Lower leg skin (tissue), 3 donors: ENCODE results near the gene VPS35L.

Experiments used
- POLR2A ChIP-seq, 2 donors: fragments of 450-650 bp; IDR thresholded peaks; one replicate each; pipeline ENCODE4 v1.6.1; 2016 to 2017; ENCODE audit warnings: antibody characterized with exemption in 2 of 2, mild to moderate bottlenecking in 1 of 2, moderate library complexity in 1 of 2
- TF ChIP-seq, protein P1 (sequence below), 3 donors: fragments of 450-650 bp; IDR thresholded peaks; one replicate each; pipeline ENCODE4 v1.5.1; 2016; ENCODE audit warnings: antibody characterized with exemption in 3 of 3, mild to moderate bottlenecking in 3 of 3, moderate library complexity in 2 of 3

DNA sequence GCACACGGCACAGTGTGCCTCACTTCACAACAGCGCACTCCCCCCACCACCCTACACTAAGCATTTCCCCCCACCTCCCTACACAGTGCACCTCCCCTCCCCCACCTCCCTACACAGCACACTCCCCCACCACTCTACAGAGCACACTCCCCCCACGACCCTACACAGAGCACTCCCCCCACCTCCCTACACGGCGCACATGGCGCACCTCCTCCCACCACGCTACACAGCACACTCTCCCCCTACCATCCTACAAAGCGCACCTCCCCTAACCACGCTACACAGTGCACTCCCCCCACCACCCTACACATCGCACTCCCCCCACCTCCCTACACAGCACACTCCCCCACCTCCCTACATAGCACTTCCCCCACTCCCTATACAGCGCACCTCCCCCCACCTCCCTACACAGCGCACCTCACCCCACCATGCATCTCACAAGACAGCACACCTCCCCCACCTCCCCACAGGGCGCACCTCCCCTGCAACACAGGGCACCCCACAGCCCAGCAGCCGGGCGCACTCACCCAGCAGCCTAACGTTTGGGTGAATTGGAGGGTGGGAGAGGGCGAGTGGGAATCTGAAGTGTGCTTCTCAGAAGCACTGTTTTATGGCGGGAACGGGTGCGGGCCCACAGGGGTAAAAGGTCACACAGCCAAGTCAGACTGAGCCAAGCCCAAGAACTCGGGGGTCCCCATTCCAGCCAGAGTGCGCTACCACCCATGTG, 152.2 kb downstream of the VPS35L start:
- TF ChIP-seq, protein P1, sequence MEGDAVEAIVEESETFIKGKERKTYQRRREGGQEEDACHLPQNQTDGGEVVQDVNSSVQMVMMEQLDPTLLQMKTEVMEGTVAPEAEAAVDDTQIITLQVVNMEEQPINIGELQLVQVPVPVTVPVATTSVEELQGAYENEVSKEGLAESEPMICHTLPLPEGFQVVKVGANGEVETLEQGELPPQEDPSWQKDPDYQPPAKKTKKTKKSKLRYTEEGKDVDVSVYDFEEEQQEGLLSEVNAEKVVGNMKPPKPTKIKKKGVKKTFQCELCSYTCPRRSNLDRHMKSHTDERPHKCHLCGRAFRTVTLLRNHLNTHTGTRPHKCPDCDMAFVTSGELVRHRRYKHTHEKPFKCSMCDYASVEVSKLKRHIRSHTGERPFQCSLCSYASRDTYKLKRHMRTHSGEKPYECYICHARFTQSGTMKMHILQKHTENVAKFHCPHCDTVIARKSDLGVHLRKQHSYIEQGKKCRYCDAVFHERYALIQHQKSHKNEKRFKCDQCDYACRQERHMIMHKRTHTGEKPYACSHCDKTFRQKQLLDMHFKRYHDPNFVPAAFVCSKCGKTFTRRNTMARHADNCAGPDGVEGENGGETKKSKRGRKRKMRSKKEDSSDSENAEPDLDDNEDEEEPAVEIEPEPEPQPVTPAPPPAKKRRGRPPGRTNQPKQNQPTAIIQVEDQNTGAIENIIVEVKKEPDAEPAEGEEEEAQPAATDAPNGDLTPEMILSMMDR (IDR thresholded peaks at IDR 0.05), result no peak
- TF ChIP-seq POLR2A (IDR thresholded peaks at IDR 0.05), result no peak
